Adrenal gland (tissue), 5 donors: Measurements from ENCODE around the gene HEMK1.

Experiments used
- POLR2A ChIP-seq, 2 donors: fragments of 450-650 bp; IDR thresholded peaks; one replicate each; pipeline ENCODE4 v1.6.1; 2017; ENCODE audit warnings: antibody characterized with exemption in 2 of 2, mild to moderate bottlenecking in 2 of 2, moderate library complexity in 1 of 2
- TF ChIP-seq, protein P1 (sequence below), 6 experiments: fragments of 450-650 bp in 4 of 6; fragments of 200-600 bp in 2 of 6; sonication (generic) in 1 of 6; IDR thresholded peaks; 1 replicate in 5 of 6; 2 replicates in 1 of 6; pipeline versions ENCODE4 v1.5.1 to v1.8.0; 2016 to 2021; ENCODE audit warnings: antibody characterized with exemption in 6 of 6, mild to moderate bottlenecking in 2 of 6, moderate library complexity in 1 of 6
- donor health status: DM: no; HTN: no; CAD: no.

- TF ChIP-seq, protein P1, sequence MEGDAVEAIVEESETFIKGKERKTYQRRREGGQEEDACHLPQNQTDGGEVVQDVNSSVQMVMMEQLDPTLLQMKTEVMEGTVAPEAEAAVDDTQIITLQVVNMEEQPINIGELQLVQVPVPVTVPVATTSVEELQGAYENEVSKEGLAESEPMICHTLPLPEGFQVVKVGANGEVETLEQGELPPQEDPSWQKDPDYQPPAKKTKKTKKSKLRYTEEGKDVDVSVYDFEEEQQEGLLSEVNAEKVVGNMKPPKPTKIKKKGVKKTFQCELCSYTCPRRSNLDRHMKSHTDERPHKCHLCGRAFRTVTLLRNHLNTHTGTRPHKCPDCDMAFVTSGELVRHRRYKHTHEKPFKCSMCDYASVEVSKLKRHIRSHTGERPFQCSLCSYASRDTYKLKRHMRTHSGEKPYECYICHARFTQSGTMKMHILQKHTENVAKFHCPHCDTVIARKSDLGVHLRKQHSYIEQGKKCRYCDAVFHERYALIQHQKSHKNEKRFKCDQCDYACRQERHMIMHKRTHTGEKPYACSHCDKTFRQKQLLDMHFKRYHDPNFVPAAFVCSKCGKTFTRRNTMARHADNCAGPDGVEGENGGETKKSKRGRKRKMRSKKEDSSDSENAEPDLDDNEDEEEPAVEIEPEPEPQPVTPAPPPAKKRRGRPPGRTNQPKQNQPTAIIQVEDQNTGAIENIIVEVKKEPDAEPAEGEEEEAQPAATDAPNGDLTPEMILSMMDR (IDR thresholded peaks at IDR 0.05): no peak
- no peak for TF ChIP-seq POLR2A (IDR thresholded peaks at IDR 0.05)
Measured at GRCh38 chr3:50607271-50608091, 38.2 kb downstream of the HEMK1 start.
